ENCODE data around the gene S100A3.
A peak's percentile ranks its signal among the peaks of the same experiment; 100 is the strongest.
"Not testable (repeated sequence)": the region's sequence is repeated elsewhere in the genome, so short reads cannot be mapped to it uniquely, and the experiment has no call there.

S100A3 gene

DNA sequence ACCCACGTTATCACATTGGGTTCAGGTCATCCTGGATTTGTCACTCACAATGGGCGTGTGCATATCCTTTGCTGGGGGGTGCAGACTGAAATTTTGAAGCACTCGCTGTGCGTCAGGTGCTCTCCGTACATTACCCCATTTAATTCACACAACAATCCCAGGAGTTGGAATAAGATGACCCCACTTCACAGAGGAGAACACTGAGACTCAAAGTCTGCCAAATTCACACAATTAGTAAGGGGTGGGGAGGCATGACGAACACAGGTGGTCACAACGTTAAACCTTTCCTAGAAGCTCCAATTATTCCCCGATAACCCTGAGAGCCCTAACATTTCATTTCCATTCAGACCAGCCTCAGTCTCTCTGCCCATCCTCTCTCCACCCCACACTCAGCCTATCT lies 20.4 kb upstream of the S100A3 start:
- no peak for DNase-seq (ENCODE audit: low spot score)

DNA sequence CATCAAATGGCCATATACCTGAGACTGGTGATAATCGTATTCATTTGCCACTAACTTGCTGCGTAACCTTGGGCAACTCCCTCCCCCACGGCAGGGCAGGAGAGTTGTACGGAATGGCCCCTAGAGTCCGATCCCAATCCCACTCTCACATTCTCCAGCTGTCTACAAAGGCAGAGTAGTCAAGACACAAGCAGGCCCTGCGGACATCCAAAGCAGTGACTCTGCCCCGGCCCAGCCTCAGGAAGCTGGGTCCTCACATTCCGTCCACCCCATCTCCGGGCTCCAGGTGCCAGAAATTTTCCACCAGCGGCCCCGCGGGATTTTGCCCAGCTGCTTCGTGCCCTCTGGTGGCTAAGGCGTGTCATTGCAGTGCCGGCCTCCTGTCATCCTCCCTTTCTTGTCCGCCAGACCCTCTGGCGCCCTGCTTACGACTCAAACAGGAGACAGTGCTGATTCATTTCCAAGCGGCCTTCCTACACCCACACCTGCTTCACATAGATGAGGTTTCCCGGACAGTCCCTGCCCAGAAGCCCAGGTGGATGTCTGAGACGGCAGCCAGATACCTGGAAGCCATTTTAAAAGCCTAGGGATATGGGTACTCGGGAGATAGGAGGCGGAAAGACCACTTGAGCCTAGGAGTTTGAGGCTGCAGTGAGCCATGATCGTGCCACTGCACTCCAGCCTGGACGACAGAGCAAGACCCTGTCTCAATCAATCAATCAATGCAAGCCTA lies 19.5 kb upstream of the S100A3 start:
- peak; percentile 94 for DNase-seq (ENCODE audit: low spot score)

- DNase-seq (ENCODE audit: low spot score): no peak
Measured at GRCh38 chr1:153567621-153568366, 18.7 kb upstream of the S100A3 start.

DNA sequence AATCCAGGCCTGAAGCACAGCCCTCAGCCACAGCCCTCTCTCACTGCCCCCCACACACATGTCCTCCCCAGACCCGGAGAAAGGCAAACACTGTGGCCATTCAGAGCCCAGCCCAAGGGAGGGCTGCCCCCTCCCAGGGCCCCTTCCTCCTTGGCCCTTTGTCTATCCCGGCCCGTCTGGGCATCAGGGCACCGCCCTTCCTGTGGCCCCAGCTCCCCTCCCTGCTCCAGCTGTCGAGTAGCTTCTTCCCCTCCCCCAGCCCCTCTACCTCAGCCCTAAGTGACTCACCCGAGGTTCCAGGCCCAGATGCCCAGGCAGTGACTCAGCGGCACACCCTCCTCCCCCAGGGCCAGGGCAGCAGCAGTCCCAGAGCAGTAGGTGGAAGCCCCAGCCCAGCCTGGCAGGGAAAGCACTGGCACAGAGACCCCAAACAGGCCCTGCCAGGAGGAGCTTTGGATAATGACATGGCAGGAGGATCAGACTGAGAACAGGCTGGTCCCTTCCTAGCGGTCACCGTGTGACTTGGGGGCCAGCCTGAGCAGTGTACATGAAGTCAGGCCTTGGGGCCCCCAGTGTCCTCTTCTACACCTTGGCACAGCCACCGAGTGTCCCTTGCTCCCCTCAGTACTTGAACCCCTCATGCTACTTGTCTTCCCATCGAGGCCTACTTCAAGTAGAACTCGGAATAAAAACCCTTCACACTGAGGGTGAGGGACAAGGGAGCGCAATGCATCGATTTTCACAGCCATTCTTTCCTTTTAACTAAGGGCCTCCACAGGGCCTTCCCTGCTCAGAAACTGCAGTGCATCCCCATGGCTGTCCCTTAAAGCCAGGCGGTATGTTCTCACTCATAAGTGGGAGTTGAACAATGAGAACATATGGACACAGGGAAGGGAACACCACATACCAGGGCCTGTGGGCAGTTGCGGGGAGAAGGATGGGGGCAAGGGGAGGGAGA lies 17.6 kb upstream of the S100A3 start:
- DNase-seq (ENCODE audit: low spot score): peak; percentile 68

- DNase-seq (ENCODE audit: low spot score): no peak
Measured at GRCh38 chr1:153565529-153566374, 16.7 kb upstream of the S100A3 start, which contains the start of gene S100A2. S100A2 (minus strand) TSS chr1:153565844; CDS start chr1:153563877, 1,967 bp downstream.

GRCh38 chr1:153563991-153564390 lies 14.9 kb upstream of the S100A3 start:
- no peak for DNase-seq (ENCODE audit: low spot score)

- DNase-seq (ENCODE audit: low spot score): no peak
Measured at GRCh38 chr1:153563483-153563901, 14.4 kb upstream of the S100A3 start.

- not testable (repeated sequence) for DNase-seq (ENCODE audit: low spot score)
Measured at GRCh38 chr1:153562021-153562420, 13.0 kb upstream of the S100A3 start.

GRCh38 chr1:153561466-153561985 lies 12.5 kb upstream of the S100A3 start:
- no peak for DNase-seq (ENCODE audit: low spot score)

- no peak for DNase-seq (ENCODE audit: low spot score)
Measured at GRCh38 chr1:153560771-153561465, 11.9 kb upstream of the S100A3 start.

DNA sequence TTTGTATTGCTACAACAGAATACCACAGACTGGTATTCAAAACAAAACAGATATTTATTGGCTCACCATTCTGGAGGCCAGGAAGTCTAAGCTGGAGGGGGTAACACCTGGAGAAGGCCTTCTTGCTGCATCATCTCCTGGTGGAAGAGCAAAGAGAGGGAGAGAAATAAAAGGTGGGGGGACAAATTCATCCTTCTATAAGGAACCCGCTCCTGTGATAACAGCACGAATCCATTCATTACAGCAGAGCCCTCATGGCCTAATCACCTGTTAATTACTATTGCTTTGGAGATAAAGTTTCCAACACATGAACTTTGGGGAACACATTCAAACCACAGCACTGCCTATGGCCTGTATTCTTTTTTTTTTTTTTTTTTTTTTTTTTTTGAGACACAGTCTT lies 11.2 kb upstream of the S100A3 start:
- no peak for DNase-seq (ENCODE audit: low spot score)

GRCh38 chr1:153557877-153558276 lies 8.8 kb upstream of the S100A3 start:
- no peak for DNase-seq (ENCODE audit: low spot score)

DNA sequence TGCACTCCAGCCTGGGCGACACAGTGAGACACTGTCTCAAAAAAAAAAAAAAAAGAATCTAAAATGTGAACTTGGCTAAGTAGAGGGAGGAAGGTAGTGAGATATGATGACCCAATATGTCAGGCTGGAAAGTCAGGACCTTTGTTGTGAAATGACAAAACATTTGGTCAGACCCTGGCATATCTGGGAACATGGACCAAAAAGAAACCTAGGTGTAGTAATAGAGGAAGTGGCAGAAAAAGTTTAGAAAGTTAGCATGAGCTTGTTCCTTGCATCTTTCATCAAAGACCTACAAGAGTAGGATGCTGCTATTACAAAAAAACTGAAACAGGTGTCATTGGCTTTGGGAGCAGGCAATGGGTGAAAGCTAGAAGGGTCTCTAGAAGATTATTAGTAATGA lies 7.3 kb upstream of the S100A3 start:
- no peak for DNase-seq (ENCODE audit: low spot score)

GRCh38 chr1:153553830-153554541 lies 4.9 kb upstream of the S100A3 start:
- no peak for DNase-seq (ENCODE audit: low spot score)

DNA sequence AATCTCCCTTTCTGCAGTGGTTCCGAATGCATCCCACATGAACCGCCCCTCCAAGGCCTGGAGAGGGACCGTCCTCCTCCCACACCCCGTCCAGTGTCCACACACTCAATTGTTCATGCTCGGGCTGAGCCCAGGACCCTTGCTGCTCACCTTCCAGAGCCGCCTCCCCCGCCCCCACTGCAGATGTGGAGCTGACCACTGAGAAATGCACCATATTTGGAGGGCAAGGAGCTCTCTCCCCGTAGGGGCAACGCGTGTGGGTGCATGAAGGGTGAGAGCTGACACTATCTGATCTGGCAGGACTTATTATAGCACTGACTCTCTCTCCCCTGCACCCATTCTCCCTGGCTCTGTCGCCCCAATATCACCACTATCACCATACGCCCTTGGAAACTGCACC lies 4.0 kb upstream of the S100A3 start:
- DNase-seq (ENCODE audit: low spot score): no peak

DNA sequence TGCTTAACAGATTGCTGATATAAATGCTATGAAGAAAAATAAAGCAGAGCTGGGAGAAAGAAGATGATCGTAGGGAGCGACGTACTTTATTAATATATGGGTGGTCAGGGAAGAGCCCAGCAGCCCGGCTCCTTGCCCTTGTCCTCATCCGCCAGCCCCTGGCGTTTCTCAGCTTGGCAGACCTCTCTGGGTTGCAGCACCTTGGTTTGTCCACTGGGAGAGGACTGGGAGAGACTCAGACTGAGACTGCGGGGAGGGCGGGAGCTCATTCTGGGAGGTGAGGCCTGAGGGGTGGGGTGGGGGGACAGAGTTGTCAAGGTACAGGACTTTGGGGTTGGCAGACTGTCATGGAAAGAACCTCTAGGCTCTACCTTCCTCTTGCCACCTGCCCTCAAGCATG lies 3.3 kb upstream of the S100A3 start:
- DNase-seq (ENCODE audit: low spot score): no peak

DNA sequence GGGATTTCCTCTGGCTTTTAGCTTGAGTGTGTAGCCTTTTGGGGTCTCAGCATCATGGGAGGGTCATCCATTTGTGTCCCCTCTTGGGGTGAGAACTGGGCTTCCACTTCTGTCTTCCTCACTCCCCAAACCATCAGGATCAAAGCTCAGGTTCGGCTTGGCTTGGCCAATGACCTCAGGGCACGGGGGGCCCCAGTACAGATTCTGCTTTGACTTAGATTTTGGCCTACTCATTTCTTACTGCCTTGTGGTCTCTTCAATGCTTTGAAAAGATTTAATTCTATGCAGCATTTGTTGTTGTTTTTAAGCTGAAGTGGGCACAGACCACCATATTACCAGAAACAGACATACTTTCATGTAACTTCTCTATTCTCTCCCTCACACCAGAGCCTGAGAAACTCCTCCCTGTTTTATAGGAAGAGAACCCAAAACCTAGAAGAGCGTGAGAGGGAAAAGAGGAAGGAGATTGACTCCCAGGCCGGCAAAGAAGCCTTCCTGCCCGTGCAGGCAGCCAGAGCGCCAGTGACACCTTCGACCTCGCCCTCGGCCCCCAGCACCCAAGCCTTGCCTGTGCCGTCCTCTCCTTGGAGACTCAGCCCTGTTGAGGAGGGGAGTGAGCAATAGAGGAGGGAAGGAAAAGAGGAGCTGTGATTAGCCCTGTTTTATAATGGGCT lies 1.9 kb upstream of the S100A3 start:
- no peak for DNase-seq (ENCODE audit: low spot score)

GRCh38 chr1:153550398-153550758 lies 1.3 kb upstream of the S100A3 start:
- no peak for DNase-seq (ENCODE audit: low spot score)

GRCh38 chr1:153549741-153550397 lies 811 bp upstream of the S100A3 start:
- no peak for DNase-seq (ENCODE audit: low spot score)
